Kasumi-1 (cell line): ENCODE measurements around the gene CBX8.
"Not testable (repeated sequence)": the region's sequence is repeated elsewhere in the genome, so short reads cannot be mapped to it uniquely, and the experiment has no call there.

Source experiments
- DNase-seq, 2 experiments: peaks; one replicate each; lab custom pipeline; 2025; lab: John Stamatoyannopoulos, UW

The CBX8 gene

GRCh38 chr17:79779084-79779529, 17.8 kb downstream of the CBX8 start:
- no peak for DNase-seq

- DNase-seq: peak; percentile 30 to 67
These were observed 18.3 kb downstream of the CBX8 start for GRCh38 chr17:79778504-79779083.

GRCh38 chr17:79777894-79778503, 18.9 kb downstream of the CBX8 start, which contains the start of gene CBX2:
CBX2 (plus strand) TSS chr17:79778148; CDS start chr17:79778236, 88 bp downstream.
- DNase-seq: peak; percentile 78 to 80

- peak; percentile 84 to 85 for DNase-seq
These were observed 19.6 kb downstream of the CBX8 start for GRCh38 chr17:79777120-79777893.

GRCh38 chr17:79776376-79777119, 20.3 kb downstream of the CBX8 start:
- DNase-seq: peak in 1 of 2 experiments; percentile 37

- no peak for DNase-seq
These were observed 21.2 kb downstream of the CBX8 start for GRCh38 chr17:79775632-79776031.

GRCh38 chr17:79774561-79774975, 22.3 kb downstream of the CBX8 start:
- DNase-seq: no peak

GRCh38 chr17:79772726-79773125, 24.2 kb downstream of the CBX8 start:
- DNase-seq: not testable (repeated sequence)

- DNase-seq: no peak
These were observed 25.6 kb downstream of the CBX8 start for GRCh38 chr17:79771276-79771675.

- no peak for DNase-seq
These were observed 27.0 kb downstream of the CBX8 start for GRCh38 chr17:79769570-79770506.

- no peak for DNase-seq
These were observed 31.2 kb downstream of the CBX8 start for GRCh38 chr17:79765708-79766107.

GRCh38 chr17:79761894-79762589, 34.8 kb downstream of the CBX8 start:
- no peak for DNase-seq

- DNase-seq: no peak
These were observed 36.5 kb downstream of the CBX8 start for GRCh38 chr17:79760197-79760906.

- DNase-seq: no peak
These were observed 38.6 kb downstream of the CBX8 start for GRCh38 chr17:79758271-79758670.

GRCh38 chr17:79757140-79757745, 39.6 kb downstream of the CBX8 start:
- DNase-seq: no peak

- no peak for DNase-seq
These were observed 41.3 kb downstream of the CBX8 start for GRCh38 chr17:79755591-79755990.

- DNase-seq: not testable (repeated sequence)
These were observed 42.0 kb downstream of the CBX8 start for GRCh38 chr17:79754903-79755302.

- no peak for DNase-seq
These were observed 42.5 kb downstream of the CBX8 start for GRCh38 chr17:79754370-79754769.

GRCh38 chr17:79752175-79752574, 44.7 kb downstream of the CBX8 start:
- DNase-seq: no peak
